ENCODE measurements around the gene HOXA9.

Gene HOXA9

DNA sequence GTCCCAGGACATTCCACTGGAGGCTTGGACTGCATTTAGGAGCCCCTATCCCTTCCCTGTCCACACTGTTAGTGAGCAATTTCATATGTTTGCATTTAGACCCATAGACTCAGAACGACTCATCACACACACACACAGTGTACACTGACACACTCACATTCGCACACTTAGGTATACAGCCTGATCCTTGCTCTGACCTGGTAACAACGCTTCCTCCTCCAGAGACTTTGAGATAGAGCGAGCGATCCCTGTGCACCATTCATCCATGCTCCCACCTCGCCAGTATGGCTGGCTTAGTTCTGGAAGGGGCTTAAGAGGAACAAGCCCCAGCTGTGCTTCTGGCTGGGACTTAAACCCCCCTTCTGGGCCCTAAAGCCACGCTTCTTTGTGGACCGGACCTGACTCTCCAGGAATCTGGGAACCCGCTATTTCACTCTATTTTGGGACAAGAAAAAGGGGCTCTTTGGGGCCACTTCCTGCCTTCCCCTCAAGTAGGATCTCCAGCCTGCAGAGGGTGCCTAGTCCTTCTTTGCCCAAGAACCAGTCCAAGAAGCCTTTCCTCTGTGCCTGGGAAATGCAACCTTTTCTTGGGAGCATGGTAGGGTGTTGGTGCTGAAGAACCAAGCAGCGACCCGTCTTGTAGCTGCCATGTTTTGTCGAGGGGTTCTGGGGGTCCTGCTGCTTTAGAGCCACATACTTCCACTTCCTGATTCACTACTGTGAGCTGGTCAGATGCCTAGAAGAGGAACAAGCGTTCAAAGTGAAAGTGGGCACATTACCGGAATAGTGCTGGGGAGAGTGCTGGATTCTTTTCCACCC, 35.6 kb upstream of the HOXA9 start:
- peak; percentile 58 for DNase-seq

DNA sequence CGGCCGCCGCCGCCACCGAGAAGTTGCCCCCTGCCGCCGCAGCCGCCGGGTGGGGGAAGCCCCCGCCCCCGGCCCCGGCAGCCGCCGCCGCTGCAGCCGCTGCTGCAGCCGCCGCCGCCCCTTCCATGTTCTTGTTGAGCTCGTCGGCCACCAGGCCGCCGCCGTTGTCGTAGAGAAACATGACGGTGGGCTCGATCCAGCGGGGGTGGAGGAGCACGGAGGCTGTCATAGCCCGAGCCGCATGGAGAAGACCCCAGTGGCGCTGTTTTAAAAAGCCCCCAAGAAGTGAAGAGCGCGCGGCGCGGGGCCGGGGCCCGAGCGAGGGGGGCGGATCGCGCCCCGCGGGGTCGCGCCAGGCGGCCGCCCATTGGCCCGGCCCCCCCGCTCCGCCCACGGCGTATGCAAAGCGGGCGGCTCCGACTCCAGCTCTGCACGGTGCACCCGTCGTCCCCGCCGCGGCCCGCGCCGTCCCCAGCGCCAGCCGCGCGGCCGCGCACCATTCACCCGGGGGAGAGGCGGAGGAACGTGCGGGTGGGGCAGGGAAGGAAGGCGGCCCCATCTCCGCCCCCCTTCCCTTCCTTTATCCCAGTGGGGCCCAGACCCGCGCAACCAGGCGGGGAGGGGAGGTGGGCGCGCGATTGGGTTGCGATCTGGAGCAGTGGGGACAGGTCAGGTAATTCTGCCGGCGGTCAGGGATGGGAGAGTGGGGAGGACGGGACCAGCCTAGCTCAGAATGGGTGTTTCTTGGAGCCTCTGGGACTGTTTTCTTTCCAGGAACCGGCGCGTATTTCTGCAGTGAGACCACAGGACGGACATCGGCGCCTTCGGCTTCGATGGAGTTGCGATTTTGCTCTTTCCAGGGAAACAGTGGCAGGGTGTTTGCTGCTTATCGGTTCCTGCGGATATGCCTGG, 34.8 kb upstream of the HOXA9 start, which contains the start of gene HOXA13:
HOXA13 (minus strand) TSS at position 243 of the 912 bp plus-strand sequence; CDS start at position 229, 14 bp downstream.
- DNase-seq, result peak; percentile 67

DNA sequence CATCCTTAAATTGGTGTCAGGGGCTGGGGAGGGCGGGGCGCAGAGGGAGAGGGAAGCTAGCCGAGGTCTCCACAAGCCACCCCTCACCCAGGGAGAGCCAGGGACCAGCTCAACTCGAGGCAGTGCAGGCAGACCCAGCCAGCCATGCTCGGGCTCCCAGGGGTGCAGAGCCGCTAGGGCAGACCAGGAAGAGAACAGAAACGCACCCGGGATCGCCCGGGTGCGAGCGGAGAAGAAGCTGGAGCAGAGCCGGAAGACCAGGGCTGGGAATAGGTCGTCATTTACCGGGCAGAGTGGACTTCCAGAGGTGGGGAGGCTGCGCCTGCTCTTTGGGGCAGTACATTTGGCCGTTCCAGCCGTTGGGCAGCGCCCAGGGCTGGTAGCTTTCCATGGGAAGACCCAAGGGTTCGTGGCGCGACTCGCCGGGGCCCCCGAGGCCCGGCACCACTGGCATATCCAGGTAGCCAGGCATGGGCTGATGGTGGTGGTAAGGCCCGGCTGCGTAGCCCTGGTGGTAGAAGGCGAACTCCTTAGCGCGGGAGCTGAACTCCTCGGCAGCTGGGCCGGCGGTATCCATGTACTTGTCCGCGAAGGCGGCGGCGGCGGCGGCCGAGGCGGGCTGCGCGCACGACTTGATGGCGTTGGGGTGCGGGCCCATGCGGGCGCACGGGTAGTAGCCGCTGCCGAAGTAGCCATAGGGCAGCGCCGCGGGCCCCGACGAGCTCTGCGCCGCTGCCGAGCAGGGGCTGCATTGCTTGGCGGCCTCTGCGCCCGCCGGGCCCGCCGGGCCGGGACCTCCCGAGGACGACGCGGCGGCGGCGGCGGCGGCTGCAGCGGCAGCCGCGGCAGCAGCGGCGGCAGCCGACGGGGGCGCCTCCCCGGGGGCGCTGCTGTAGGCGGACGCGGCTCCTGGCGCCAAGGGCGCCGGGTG, 33.8 kb upstream of the HOXA9 start:
- peak; percentile 65 for DNase-seq

DNA sequence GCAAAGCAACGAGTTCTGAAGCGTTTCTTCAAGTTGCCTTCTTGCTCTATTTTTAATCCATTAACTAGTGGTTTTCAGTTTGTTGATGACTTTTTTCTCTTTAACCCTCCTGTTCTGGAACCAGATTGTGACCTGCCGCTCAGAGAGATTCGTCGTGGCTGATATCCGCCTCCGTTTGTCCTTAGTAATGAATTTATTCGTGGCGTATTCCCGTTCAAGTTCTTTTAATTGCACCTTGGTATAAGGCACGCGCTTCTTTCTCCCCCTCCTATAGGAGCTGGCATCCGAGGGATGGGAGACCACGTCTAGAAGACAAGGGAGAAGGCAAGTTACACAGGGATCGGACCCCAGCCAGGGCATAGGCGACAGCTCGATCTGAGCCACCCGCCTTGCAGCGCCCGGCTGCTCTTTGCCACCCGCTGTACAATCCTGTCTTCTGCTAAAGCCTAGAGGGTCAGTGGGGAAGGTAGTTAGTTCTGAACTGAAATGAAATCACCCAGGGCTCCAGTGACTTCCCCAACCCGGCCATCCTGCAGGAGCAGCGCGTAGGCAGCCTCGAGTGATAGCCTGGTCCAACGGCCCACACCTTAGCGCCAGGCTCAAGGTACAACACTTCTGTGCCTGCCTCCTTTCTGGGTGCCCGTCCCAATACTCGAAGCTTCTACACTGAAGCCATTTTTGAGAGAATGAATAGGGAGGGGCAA, 33.0 kb upstream of the HOXA9 start:
- DNase-seq, result peak; percentile 59

DNA sequence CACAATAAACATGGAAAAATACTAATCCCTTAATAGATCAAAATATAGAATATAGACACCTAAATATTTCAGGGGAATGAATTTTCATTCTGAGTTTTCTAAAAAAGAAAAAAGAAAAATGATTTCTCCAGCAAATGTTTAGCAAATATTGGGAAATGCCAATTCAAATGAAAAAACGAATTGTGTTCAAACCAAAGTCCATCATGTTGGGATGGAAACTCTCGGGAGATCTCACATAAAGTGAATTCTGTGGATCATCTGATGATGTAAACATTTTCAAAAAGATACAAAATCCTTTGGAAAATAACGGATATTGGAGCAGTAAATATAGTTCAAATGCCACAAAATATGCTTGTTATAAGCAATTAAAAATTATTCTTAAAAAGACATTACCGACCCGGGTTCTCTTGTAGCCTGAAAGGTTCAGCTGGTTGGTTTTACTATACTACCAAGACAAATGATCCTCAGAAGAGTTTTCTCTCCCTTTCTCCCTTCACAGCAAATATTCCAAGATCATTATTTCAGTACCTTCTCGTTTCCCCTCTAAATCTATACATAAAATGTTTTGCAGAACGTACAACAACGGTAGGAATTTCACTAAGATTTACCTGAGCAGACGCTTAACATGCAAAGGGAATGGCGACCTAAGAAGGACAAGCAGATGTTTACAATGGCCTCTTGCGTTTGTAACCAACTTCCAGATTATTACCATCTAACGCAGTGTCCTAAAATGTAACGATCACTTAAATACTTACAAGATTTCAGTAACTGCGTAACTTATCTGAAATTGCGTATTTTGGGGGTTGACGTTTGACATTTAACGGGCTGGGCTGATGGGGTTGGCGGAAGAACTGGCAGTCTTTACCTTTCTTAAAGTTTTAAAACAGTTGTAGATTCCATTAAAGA, 32.1 kb upstream of the HOXA9 start:
- DNase-seq, result no peak

DNA sequence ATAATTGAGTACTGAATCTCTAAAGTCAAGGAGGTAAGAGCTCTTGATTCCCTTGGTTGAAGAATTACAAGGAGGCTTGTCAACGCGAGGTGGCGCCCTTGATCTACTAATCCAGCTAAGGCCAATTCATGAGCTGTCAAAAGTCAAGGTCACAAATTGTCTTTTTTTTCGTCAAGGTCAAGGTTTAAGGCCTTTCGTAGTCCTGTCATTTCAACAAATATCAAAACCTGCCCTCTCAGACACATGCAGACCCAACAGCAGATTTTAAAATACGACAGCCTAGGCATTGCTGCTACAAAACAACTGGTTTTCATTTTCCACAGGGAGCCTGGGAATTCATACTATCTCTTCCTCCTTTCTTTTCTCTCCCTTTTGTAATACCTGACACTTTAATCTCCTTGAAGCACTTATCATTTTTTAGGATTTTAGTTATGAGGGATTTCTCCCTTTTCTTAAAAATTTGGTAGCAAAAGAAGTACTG, 31.0 kb upstream of the HOXA9 start:
- peak; percentile 93 for DNase-seq

DNA sequence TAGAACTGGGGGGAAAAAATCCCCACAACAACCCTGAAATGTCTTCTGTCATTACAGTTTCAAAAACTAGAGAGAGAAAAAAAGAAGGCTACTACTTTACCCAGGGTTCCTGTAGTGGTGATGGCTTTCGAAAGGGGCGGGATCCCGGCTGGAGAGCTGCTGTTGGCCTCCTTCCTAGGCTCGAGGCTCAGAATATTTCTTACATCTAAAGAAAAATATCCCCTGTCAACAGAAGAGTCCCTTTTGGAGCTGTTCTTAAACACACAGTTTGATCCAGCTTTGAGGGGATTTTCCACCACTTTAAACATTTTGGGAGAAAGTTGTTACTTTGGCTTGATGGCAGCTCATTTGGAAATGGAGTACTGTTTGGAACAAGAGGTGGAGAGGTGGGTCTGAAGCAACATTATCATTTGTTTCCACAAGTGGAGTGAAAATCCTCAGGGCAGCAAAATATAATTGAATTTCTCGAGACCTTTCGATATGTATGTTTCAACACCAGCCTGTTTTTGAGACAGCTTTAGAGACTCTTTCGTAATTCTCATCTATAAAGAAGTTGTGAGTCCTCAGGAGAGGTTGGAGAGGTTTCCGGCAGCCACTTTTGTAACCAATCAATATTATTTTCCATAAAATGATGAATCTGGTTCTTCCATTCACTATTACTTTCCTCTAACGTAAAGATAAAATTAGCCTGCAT, 29.5 kb upstream of the HOXA9 start:
- peak; percentile 33 for DNase-seq

DNA sequence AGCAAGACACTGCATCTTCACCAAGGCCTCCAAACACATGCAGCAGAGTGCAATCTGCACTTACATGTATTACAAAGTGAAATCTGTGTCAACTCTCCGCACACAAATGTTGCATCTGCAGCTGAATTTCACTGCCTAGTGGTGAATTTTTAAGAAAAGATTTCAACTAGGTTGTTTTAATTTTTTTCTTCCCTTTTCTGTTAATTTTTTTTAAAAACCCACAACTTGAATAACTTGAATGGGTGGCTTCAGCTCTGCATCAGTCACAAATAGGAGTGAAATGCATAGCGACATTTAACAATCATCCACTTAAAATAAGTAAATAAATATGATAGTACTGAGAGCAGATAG, 28.6 kb upstream of the HOXA9 start:
- DNase-seq, result no peak

DNA sequence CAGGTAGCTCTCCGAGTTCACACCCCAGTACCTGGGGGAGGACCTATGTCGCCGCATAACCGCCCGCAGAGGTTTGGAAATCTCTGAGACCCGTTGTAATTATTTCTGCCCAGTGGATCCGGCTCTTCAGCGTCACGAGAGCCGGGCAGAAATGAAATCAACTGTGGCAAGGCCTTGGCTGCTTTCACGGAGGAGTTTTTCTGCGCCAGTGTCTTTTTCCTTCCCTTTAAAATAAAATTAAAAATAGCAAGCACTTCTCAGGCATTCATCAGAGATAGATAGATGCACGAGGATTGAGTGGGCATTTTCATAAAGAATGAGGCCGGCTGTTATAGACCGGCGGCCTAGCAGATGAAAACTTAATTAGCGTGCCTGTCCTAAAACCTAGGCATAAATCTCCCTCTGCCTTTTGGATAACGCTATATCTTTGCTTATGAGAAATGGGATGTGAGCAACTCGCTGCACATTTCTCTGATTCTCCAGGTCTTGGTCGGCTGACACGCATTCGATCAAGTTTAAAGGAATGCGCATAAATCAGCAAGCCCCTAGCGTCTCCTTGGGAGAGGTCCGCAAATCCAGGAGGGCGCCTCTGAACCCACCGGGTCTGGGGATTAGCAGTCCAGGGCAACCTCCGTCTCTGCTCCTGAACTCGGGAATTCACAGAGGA, 28.1 kb upstream of the HOXA9 start:
- peak; percentile 56 for DNase-seq

DNA sequence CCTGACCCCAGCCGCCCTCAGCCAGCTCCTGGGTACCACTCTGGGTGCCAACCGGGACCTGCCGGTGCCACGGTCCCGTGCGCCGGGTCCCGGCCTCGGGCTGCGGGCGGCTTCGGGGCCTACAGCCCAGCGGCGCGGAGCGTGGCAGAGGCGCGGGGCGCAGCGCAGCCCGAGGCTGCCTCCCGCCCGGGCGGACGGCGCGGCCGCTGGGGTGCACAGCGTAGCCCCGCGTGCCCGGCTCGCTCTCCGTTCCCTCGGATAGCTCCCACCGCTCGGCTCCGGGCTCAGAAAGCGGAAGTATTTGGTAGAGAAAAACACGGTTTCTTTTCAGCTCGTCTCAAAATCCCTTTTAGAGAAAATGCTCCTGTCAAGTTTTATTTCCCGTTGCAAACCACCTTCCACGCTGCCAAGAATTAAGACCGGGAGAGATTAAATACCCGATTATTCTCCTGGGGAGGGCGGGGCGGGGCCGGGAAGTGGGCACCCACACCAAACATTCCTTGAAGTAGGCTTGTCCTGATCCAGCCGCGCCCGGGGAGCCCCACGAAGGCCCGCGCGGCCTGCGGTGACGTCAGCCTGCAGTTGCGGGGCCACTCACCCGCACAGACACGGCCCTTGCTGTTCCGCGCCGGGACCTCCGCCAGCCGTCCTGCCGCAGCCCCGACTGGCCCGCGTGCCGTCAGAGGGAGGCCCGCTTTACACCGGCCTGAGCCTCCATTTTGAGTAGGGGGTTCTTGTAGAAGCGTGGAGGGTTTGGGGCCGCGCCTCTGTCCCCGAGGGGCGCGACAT, 27.4 kb upstream of the HOXA9 start:
- peak; percentile 69 for DNase-seq

DNA sequence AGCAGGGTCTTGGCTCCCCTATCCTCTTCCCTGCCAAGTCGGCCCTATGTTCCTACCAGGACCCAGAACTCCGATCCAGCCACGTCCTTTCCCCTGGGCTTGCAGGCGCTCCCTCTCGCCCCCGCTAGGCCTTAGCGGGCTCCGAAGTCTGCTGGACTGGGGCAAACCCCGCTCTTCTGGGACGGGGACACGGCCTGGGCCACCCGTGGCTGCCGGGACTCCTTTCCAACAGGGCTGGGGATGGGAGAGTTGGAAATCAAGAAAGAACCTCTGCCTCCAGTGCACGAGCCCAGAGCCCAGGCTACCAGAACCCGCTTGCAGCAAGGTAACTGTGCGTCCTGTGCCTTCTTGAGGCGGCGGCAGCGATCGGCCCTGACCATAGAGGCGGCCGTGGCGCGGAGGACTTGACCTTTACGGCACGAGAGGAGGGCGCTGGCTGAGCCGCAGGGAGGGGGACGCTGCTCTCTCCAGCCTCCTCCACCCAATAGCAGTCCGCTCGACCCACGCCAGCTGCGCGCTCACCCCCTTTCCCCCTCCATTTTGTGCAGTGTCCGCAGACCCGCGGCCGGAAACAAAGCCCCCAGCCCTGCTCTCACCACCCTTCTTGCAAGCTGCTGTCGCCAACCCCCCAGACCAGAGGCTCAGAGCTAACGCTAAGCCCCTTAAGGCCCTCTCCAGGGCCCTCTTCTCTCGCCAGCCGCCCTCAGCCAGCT, 26.7 kb upstream of the HOXA9 start:
- DNase-seq, result peak; percentile 65

DNA sequence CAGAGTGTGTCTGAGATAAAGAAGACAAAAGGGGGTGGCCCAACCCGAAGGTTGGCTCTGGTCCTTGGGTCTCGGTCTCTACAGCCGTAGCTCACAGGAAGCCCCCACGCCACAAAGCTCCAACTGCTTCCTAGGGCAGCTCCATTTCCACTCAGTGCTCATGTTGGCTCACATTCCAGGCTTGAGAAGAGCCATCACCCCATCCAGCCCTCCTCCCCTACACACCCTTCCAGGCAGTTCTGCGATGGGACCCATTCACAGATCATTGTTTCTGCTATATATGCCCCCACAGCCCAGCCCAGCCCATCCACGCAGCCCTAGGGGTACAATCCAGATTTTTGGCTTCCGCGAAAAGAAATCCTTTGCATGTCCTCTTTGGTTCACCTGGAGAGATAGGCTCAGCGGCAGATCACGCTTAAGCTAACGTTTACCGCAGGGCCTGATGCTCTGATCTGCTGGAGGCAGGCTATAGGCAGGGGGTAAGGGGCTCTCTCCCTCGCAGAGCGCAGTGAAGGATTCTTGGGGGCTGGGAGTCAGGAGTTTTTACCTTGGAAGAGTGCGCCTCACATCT, 25.9 kb upstream of the HOXA9 start:
- DNase-seq, result peak; percentile 56

DNA sequence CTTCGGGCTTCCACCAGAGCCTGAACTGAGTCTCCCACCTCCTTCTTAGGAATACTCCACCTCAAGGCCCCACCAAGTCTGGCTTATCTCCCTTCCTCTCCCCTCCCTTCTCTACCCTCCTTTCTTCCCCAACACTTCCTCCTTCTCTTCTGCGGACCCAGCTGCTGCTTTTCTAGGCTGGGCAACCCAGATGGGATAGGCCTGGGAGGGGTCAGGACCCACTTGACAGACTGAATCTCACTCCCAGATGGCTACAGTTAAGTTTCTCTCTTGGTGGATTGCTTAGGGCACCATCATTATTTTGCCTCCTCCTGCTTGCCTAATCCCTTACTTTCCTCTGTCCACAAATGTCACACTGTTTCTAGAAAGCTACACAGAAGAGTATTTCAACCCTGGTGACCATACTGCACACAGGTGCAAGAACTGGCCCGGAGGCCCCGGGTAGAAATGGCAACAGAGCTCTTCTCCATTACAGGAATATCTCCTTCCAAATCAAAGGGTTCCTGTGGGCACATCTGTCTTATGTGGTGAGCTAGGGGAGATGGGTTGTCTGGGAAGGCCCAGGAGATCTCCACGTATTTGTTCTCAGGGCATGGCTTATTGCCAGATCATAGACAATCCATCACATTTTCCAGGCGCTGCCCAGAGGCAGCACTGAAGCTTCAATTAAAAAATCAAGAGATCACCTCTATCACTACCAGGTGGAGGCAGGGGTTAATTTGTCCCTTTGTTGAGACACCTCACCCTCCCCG, 24.8 kb upstream of the HOXA9 start:
- DNase-seq, result peak; percentile 54

DNA sequence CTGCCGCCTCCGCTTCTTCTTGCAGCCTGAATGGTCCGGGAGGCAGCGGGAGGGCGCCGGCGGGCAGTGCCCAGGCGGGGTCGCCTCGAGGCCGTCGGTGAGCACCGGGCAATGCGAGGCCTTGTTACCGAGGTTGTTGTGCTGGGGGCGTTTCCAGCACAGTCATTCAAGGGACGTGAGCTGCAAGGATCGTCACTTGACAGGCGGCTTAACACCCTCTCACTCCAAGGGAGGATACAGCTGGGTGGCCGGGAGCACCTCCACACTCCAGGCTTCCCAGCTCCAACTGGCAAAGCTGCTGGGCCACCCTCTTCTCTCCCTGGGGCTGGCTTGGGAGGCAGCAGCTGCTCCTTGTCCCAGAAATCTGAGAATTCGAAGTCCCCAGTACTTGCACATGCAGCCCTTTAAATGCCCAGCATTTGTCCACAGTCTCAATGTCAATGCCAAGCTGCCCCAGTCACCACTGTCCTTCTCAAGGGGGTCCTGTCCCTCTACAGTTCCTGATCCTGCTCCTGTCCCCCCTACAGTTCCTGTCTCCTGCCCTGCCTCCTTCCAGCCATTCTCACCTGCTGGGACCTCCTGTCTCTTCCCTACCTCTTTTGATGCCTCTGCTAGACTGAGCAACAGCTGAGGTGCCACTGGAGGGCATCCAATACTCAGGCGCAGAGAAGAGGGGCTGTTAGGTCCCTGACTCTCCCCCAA, 24.1 kb upstream of the HOXA9 start:
- DNase-seq, result peak; percentile 58

DNA sequence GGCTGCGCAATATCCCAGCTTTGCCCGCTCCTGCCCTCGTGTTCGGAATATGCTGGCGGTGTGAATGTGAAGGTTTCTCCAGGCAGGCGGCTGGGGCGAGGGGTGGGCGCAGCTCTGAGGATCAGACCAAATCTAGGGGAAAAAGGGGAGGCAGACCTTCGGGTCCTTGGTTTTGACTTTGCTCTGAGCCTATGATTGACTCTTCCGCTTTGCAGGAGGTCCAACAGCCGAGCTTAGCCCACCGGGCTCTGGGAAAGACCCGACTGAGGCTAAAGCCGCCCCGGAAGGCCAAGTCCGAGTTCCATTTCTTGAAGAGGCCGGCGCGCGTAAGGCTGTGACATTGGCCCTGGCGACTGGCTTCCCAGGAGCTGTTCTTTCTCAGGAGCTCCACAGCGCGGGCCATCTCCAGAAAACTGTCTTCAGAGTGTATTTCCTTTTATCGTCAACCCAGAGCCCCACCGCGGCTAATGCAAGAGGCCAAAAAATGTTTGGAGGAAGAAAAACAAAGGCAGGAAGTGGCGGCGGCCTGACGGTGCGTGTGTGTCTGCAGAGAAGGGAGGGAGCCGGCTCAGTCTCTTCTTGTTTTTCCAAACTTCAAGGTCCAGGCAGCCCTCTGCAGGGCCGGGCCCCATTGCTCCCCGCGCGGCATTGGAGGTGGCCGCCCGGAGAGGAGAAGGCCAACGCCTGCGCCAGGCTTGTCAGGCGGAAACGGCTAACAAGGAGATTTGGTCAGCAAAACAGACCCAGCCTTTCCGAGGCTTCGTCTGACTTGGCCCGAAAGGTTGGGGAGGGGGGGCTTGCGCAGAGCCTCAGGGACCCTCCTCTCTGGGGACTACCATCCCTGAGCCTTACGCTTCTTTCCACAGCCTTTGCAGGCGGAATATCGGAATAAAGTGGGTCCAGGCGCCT, 23.3 kb upstream of the HOXA9 start:
- peak; percentile 69 for DNase-seq
